GM12891 (cell line): ENCODE measurements around the gene GHRHR.

Source experiments
- PAX5 ChIP-seq: IDR thresholded peaks from 2 replicates; pipeline ENCODE4 v1.6.1; 2011; ENCODE audit warnings: low read length, moderate library complexity, mild to moderate bottlenecking; ENCODE audit not compliant: insufficient read depth, severe bottlenecking
- POLR2A ChIP-seq: IDR thresholded peaks from 2 replicates; pipeline ENCODE4 v1.6.1; 2011; ENCODE audit warnings: low read depth, low read length, control low read depth
- POLR2AphosphoS5 ChIP-seq: IDR thresholded peaks from 2 replicates; pipeline ENCODE4 v1.6.1; 2011; ENCODE audit warnings: low read depth, low read length, control low read depth
- TAF1 ChIP-seq: IDR thresholded peaks from 2 replicates; pipeline ENCODE4 v1.6.1; 2011; ENCODE audit warnings: low read depth, low read length, control low read depth

GRCh38 chr7:31014826-31015225 is 51.1 kb downstream of the GHRHR start:
- no peak for TF ChIP-seq POLR2A
- no peak for TF ChIP-seq POLR2AphosphoS5
- no peak for TF ChIP-seq TAF1
- TF ChIP-seq PAX5, result no peak
